Measurements from ENCODE around the gene KLHDC8B. TPM values are rescaled to one million over a fixed set of nuclear protein-coding genes. Genes with fewer than 3 reads are reported as not detected.
A peak's percentile ranks its signal among the peaks of the same experiment; 100 is the strongest.
"Not testable (repeated sequence)": the region's sequence is repeated elsewhere in the genome, so short reads cannot be mapped to it uniquely, and the experiment has no call there.

Gene KLHDC8B
- total and polyA plus RNA-seq, 2 donors = 9.4 to 24.4 TPM

- DNase-seq (ENCODE audit: low read depth in 6 of 9, low spot score in 9 of 9) = no peak
- H3K36me3 ChIP-seq (ENCODE audit: control insufficient read depth in 2 of 2, insufficient read depth in 2 of 2, low read length in 1 of 2) = no peaks in the 10 kb centered on the region
- no peaks in the 10 kb centered on the region for H3K9me3 ChIP-seq (ENCODE audit: control insufficient read depth in 2 of 2, insufficient read depth in 1 of 2, low read length in 1 of 2)
- H3K4me3 ChIP-seq (ENCODE audit: low read length in 2 of 2) = no peak overlapping the region
- H3K4me1 ChIP-seq (ENCODE audit: control insufficient read depth in 2 of 2, insufficient read depth in 2 of 2, low read length in 2 of 2) = no peaks in the 10 kb centered on the region
- H3K27ac ChIP-seq (ENCODE audit: low read depth in 1 of 2, low read length in 1 of 2) = no peak overlapping the region
- H3K27me3 ChIP-seq (ENCODE audit: control insufficient read depth in 2 of 2, insufficient read depth in 1 of 2, low read length in 1 of 2) = no peaks in the 10 kb centered on the region
- 96% methylated on average over 1 of the region's 1 CpG for WGBS
Measured at GRCh38 chr3:49191741-49192140, 20.3 kb downstream of the KLHDC8B start.

GRCh38 chr3:49198161-49198560 lies 26.8 kb downstream of the KLHDC8B start:
- no peak overlapping the region for H3K27ac ChIP-seq (ENCODE audit: low read depth in 1 of 2, low read length in 1 of 2)
- DNase-seq (ENCODE audit: low read depth in 6 of 9, low spot score in 9 of 9) = no peak
- peaks cover 0 to 5% of the 10 kb centered on the region in 2 donors for H3K4me1 ChIP-seq (ENCODE audit: control insufficient read depth in 2 of 2, insufficient read depth in 2 of 2, low read length in 2 of 2)
- no peaks in the 10 kb centered on the region for H3K36me3 ChIP-seq (ENCODE audit: control insufficient read depth in 2 of 2, insufficient read depth in 2 of 2, low read length in 1 of 2)
- 96% methylated on average over 3 of the region's 3 CpGs for WGBS
- no peak overlapping the region for H3K4me3 ChIP-seq (ENCODE audit: low read length in 2 of 2)
- peaks cover 0 to 17% of the 10 kb centered on the region in 2 donors for H3K27me3 ChIP-seq (ENCODE audit: control insufficient read depth in 2 of 2, insufficient read depth in 1 of 2, low read length in 1 of 2)
- H3K9me3 ChIP-seq (ENCODE audit: control insufficient read depth in 2 of 2, insufficient read depth in 1 of 2, low read length in 1 of 2) = peaks cover 2 to 18% of the 10 kb centered on the region in 2 donors

GRCh38 chr3:49198611-49199230 lies 27.3 kb downstream of the KLHDC8B start:
- peaks cover 2 to 18% of the 10 kb centered on the region in 2 donors for H3K9me3 ChIP-seq (ENCODE audit: control insufficient read depth in 2 of 2, insufficient read depth in 1 of 2, low read length in 1 of 2)
- no peak overlapping the region for H3K27ac ChIP-seq (ENCODE audit: low read depth in 1 of 2, low read length in 1 of 2)
- no peak overlapping the region for H3K4me3 ChIP-seq (ENCODE audit: low read length in 2 of 2)
- no peak for DNase-seq (ENCODE audit: low read depth in 6 of 9, low spot score in 9 of 9)
- 92% methylated on average over 24 of the region's 24 CpGs for WGBS
- H3K4me1 ChIP-seq (ENCODE audit: control insufficient read depth in 2 of 2, insufficient read depth in 2 of 2, low read length in 2 of 2) = peaks cover 0 to 5% of the 10 kb centered on the region in 2 donors
- no peaks in the 10 kb centered on the region for H3K36me3 ChIP-seq (ENCODE audit: control insufficient read depth in 2 of 2, insufficient read depth in 2 of 2, low read length in 1 of 2)
- H3K27me3 ChIP-seq (ENCODE audit: control insufficient read depth in 2 of 2, insufficient read depth in 1 of 2, low read length in 1 of 2) = peaks cover 0 to 17% of the 10 kb centered on the region in 2 donors

GRCh38 chr3:49199239-49199899 lies 28.0 kb downstream of the KLHDC8B start:
- DNase-seq (ENCODE audit: low read depth in 6 of 9, low spot score in 9 of 9) = peak in 1 of 9 donors; percentile 6
- peaks cover 2 to 18% of the 10 kb centered on the region in 2 donors for H3K9me3 ChIP-seq (ENCODE audit: control insufficient read depth in 2 of 2, insufficient read depth in 1 of 2, low read length in 1 of 2)
- WGBS = 57% methylated on average over 53 of the region's 53 CpGs
- H3K36me3 ChIP-seq (ENCODE audit: control insufficient read depth in 2 of 2, insufficient read depth in 2 of 2, low read length in 1 of 2) = no peaks in the 10 kb centered on the region
- no peak overlapping the region for H3K27ac ChIP-seq (ENCODE audit: low read depth in 1 of 2, low read length in 1 of 2)
- H3K4me1 ChIP-seq (ENCODE audit: control insufficient read depth in 2 of 2, insufficient read depth in 2 of 2, low read length in 2 of 2) = peaks cover 0 to 5% of the 10 kb centered on the region in 2 donors
- no peak overlapping the region for H3K4me3 ChIP-seq (ENCODE audit: low read length in 2 of 2)
- peaks cover 0 to 17% of the 10 kb centered on the region in 2 donors for H3K27me3 ChIP-seq (ENCODE audit: control insufficient read depth in 2 of 2, insufficient read depth in 1 of 2, low read length in 1 of 2)

GRCh38 chr3:49199900-49200281 lies 28.5 kb downstream of the KLHDC8B start:
- Histone ChIP-seq H3K4me3 (ENCODE audit: low read length in 2 of 2) (no peak overlapping the region), H3K4me1 (ENCODE audit: control insufficient read depth in 2 of 2, insufficient read depth in 2 of 2, low read length in 2 of 2) (peaks cover 0 to 5% of the 10 kb centered on the region in 2 donors), H3K9me3 (ENCODE audit: control insufficient read depth in 2 of 2, insufficient read depth in 1 of 2, low read length in 1 of 2) (peaks cover 2 to 18% of the 10 kb centered on the region in 2 donors), H3K27ac (ENCODE audit: low read depth in 1 of 2, low read length in 1 of 2) (no peak overlapping the region), H3K27me3 (ENCODE audit: control insufficient read depth in 2 of 2, insufficient read depth in 1 of 2, low read length in 1 of 2) (peaks cover 0 to 17% of the 10 kb centered on the region in 2 donors), H3K36me3 (ENCODE audit: control insufficient read depth in 2 of 2, insufficient read depth in 2 of 2, low read length in 1 of 2) (no peaks in the 10 kb centered on the region)
- no peak for DNase-seq (ENCODE audit: low read depth in 6 of 9, low spot score in 9 of 9)
- 94% methylated on average over 15 of the region's 15 CpGs for WGBS

- 98% methylated on average over 15 of the region's 15 CpGs for WGBS
- H3K27ac ChIP-seq (ENCODE audit: low read depth in 1 of 2, low read length in 1 of 2) = no peak overlapping the region
- peaks cover 0 to 10% of the 10 kb centered on the region in 2 donors for H3K9me3 ChIP-seq (ENCODE audit: control insufficient read depth in 2 of 2, insufficient read depth in 1 of 2, low read length in 1 of 2)
- no peak for DNase-seq (ENCODE audit: low read depth in 6 of 9, low spot score in 9 of 9)
- no peak overlapping the region for H3K4me3 ChIP-seq (ENCODE audit: low read length in 2 of 2)
- H3K4me1 ChIP-seq (ENCODE audit: control insufficient read depth in 2 of 2, insufficient read depth in 2 of 2, low read length in 2 of 2) = no peaks in the 10 kb centered on the region
- H3K27me3 ChIP-seq (ENCODE audit: control insufficient read depth in 2 of 2, insufficient read depth in 1 of 2, low read length in 1 of 2) = no peaks in the 10 kb centered on the region
- no peaks in the 10 kb centered on the region for H3K36me3 ChIP-seq (ENCODE audit: control insufficient read depth in 2 of 2, insufficient read depth in 2 of 2, low read length in 1 of 2)
Measured at GRCh38 chr3:49213541-49213943, 42.1 kb downstream of the KLHDC8B start.

- Histone ChIP-seq H3K27ac (ENCODE audit: low read depth in 1 of 2, low read length in 1 of 2) (no peak overlapping the region), H3K4me3 (ENCODE audit: low read length in 2 of 2) (no peak overlapping the region), H3K4me1 (ENCODE audit: control insufficient read depth in 2 of 2, insufficient read depth in 2 of 2, low read length in 2 of 2) (no peaks in the 10 kb centered on the region), H3K36me3 (ENCODE audit: control insufficient read depth in 2 of 2, insufficient read depth in 2 of 2, low read length in 1 of 2) (no peaks in the 10 kb centered on the region), H3K9me3 (ENCODE audit: control insufficient read depth in 2 of 2, insufficient read depth in 1 of 2, low read length in 1 of 2) (peaks cover 0 to 10% of the 10 kb centered on the region in 2 donors), H3K27me3 (ENCODE audit: control insufficient read depth in 2 of 2, insufficient read depth in 1 of 2, low read length in 1 of 2) (no peaks in the 10 kb centered on the region)
- no peak for DNase-seq (ENCODE audit: low read depth in 6 of 9, low spot score in 9 of 9)
- WGBS = 91% methylated on average over 2 of the region's 2 CpGs
Measured at GRCh38 chr3:49213998-49214397, 42.6 kb downstream of the KLHDC8B start.

GRCh38 chr3:49216687-49217086 lies 45.3 kb downstream of the KLHDC8B start:
- not testable (repeated sequence) for H3K27me3 ChIP-seq (ENCODE audit: control insufficient read depth in 2 of 2, insufficient read depth in 1 of 2, low read length in 1 of 2); DNase-seq (ENCODE audit: low read depth in 6 of 9, low spot score in 9 of 9); H3K4me3 ChIP-seq (ENCODE audit: low read length in 2 of 2); H3K36me3 ChIP-seq (ENCODE audit: control insufficient read depth in 2 of 2, insufficient read depth in 2 of 2, low read length in 1 of 2); H3K27ac ChIP-seq (ENCODE audit: low read depth in 1 of 2, low read length in 1 of 2); H3K4me1 ChIP-seq (ENCODE audit: control insufficient read depth in 2 of 2, insufficient read depth in 2 of 2, low read length in 2 of 2)
- 46% methylated on average over 3 of the region's 3 CpGs for WGBS
- H3K9me3 ChIP-seq (ENCODE audit: control insufficient read depth in 2 of 2, insufficient read depth in 1 of 2, low read length in 1 of 2) = peaks cover 1 to 20% of the 10 kb centered on the region in 2 donors

GRCh38 chr3:49217108-49217507 lies 45.7 kb downstream of the KLHDC8B start:
- H3K4me3 ChIP-seq (ENCODE audit: low read length in 2 of 2); H3K4me1 ChIP-seq (ENCODE audit: control insufficient read depth in 2 of 2, insufficient read depth in 2 of 2, low read length in 2 of 2); H3K27ac ChIP-seq (ENCODE audit: low read depth in 1 of 2, low read length in 1 of 2); DNase-seq (ENCODE audit: low read depth in 6 of 9, low spot score in 9 of 9); H3K27me3 ChIP-seq (ENCODE audit: control insufficient read depth in 2 of 2, insufficient read depth in 1 of 2, low read length in 1 of 2); H3K36me3 ChIP-seq (ENCODE audit: control insufficient read depth in 2 of 2, insufficient read depth in 2 of 2, low read length in 1 of 2): not testable (repeated sequence)
- H3K9me3 ChIP-seq (ENCODE audit: control insufficient read depth in 2 of 2, insufficient read depth in 1 of 2, low read length in 1 of 2) = peaks cover 1 to 20% of the 10 kb centered on the region in 2 donors

Data from thymus (tissue), 11 donors.